MCF 10A (cell line): ENCODE measurements around the gene AHNAK. TPM values are rescaled to one million over a fixed set of nuclear protein-coding genes. Genes with fewer than 3 reads are reported as not detected.

Experiments
- BruUV-seq: library from RNA; stranded (reverse); fragments of 400-500 nt; replicated peaks from 2 replicates; lab custom pipeline; 2021; lab: Mats Ljungman, UMichigan
- CTCF ChIA-PET: fragments of 300-600 bp; sonication (Branson Sonifier 250); formaldehyde crosslinking; extraction: SDS; loops from one replicate; lab custom pipeline; 2021; ENCODE audit warnings: antibody characterized with exemption, inconsistent platforms; lab: Yijun Ruan, JAX
- POLR2A ChIA-PET: fragments of 300-600, 350-650 bp; sonication (Branson Sonifier 250); formaldehyde crosslinking; extraction: SDS; loops from one replicate; lab custom pipeline; 2020; ENCODE audit warnings: antibody characterized with exemption, inconsistent platforms; lab: Yijun Ruan, JAX
- DNase-seq: peaks from one replicate; pipeline ENCODE4 v3.0.0-alpha.2; 2018; ENCODE audit not compliant: unreplicated experiment
- H3K27ac Mint-ChIP-seq: one replicate; pipeline ENCODE4 v1.8.0; 2022; ENCODE audit warnings: mild to moderate bottlenecking, low read depth, mixed read lengths; ENCODE audit not compliant: unreplicated experiment
- H3K27me3 Mint-ChIP-seq: one replicate; pipeline ENCODE4 v1.8.0; 2022; ENCODE audit warnings: mixed read lengths; ENCODE audit not compliant: insufficient read depth, unreplicated experiment
- H3K36me3 Mint-ChIP-seq: one replicate; pipeline ENCODE4 v1.8.0; 2022; ENCODE audit warnings: mild to moderate bottlenecking, moderate library complexity, mixed read lengths; ENCODE audit not compliant: insufficient read depth, unreplicated experiment
- H3K4me1 Mint-ChIP-seq: one replicate; pipeline ENCODE4 v1.8.0; 2022; ENCODE audit warnings: mixed read lengths; ENCODE audit not compliant: insufficient read depth, unreplicated experiment
- H3K4me3 Mint-ChIP-seq: one replicate; pipeline ENCODE4 v1.8.0; 2022; ENCODE audit warnings: mild to moderate bottlenecking, moderate library complexity, mixed read lengths; ENCODE audit not compliant: unreplicated experiment
- H3K9me3 Mint-ChIP-seq: one replicate; pipeline ENCODE4 v1.8.0; 2022; ENCODE audit warnings: mixed read lengths; ENCODE audit not compliant: unreplicated experiment
- intact Hi-C: fragments of 100-400 bp; cut with micrococcal nuclease; formaldehyde crosslinking; loops from 2 replicates; pipeline ENCODE4 v1.14.1; 2022
- total RNA-seq: library from RNA; stranded (reverse); gene quantifications from 2 replicates; pipeline ENCODE4 v1.2.3, GENCODE V29; 2022
- TF ChIP-seq, protein P1 (sequence below): fragments of 200-600 bp; IDR thresholded peaks from one replicate; pipeline ENCODE4 v1.8.0; 2022; ENCODE audit warnings: antibody characterized with exemption, mild to moderate bottlenecking; ENCODE audit not compliant: unreplicated experiment

The AHNAK gene
- total RNA-seq, 1 experiment from 2014 or later, result 429 TPM

DNA sequence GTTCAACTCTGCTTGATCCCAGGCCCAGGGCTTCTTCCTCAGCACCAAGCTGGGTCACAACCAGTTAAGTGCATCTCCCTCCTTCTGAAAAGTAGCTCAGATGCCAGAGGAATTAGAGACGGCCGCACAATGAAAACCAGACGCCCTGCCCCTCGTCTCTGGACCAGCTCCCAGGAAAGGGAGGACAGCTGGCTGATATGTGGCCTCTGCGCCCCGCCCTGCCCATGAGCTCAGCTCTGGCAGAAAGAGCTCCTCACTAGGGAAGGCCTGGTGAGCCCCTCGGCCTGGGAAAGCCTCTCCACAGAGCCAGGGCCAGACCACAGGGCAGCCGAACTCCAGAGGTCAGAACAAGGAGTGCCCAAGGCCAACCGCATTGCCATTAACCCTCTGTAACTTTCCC, 145.8 kb downstream of the AHNAK start:
- intact Hi-C loops, result no loop called here
- CTCF ChIA-PET, result interaction anchor here (0.6 to 2.8 kb wide), 6 partner anchors 8 to 233 kb away, joined by 3 to 12 read pairs (median 4); no protein-coding TSS in a partner anchor
- Mint-ChIP-seq H3K4me3 (no peak overlapping the region), H3K4me1 (no peaks in the 10 kb centered on the region), H3K27ac (no peak overlapping the region), H3K27me3 (no peaks in the 10 kb centered on the region), H3K36me3 (no peaks in the 10 kb centered on the region), H3K9me3 (no peaks in the 10 kb centered on the region)
- POLR2A ChIA-PET, result interaction anchor here (0.6 to 1.9 kb wide), 3 partner anchors 11 to 830 kb away, joined by 3 to 6 read pairs (median 6); no protein-coding TSS in a partner anchor
- TF ChIP-seq, protein P1, sequence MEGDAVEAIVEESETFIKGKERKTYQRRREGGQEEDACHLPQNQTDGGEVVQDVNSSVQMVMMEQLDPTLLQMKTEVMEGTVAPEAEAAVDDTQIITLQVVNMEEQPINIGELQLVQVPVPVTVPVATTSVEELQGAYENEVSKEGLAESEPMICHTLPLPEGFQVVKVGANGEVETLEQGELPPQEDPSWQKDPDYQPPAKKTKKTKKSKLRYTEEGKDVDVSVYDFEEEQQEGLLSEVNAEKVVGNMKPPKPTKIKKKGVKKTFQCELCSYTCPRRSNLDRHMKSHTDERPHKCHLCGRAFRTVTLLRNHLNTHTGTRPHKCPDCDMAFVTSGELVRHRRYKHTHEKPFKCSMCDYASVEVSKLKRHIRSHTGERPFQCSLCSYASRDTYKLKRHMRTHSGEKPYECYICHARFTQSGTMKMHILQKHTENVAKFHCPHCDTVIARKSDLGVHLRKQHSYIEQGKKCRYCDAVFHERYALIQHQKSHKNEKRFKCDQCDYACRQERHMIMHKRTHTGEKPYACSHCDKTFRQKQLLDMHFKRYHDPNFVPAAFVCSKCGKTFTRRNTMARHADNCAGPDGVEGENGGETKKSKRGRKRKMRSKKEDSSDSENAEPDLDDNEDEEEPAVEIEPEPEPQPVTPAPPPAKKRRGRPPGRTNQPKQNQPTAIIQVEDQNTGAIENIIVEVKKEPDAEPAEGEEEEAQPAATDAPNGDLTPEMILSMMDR, result no peak
- DNase-seq, result no peak
- no TSS peak for BruUV-seq

DNA sequence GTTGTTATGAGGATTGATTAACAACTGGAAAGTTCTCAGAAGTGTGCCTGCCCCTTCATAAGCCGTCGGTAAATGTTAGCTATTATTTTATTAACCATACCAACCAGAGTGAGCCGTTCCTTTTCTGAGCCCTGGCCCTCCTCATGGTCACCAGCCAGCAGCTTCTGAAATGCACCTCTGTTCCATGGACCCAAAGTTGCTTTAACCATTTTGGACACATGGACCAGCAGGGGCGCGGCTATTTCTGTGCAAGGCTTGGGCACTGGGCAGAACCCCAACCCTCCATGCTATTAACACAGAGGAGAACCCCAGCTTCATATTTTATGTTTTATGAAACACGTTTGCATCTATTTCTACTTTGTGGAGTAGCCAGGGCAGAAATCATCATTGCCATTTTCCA, 146.3 kb downstream of the AHNAK start:
- intact Hi-C loops, result no loop called here
- H3K4me1 Mint-ChIP-seq, result peaks cover 2% of the 10 kb centered on the region
- no peak overlapping the region for H3K4me3 Mint-ChIP-seq
- no TSS peak for BruUV-seq
- POLR2A ChIA-PET, result interaction anchor here (0.6 to 1.9 kb wide), 3 partner anchors 11 to 831 kb away, joined by 3 to 6 read pairs (median 6); no protein-coding TSS in a partner anchor
- DNase-seq, result no peak
- TF ChIP-seq, protein P1, result no peak
- no peaks in the 10 kb centered on the region for H3K9me3 Mint-ChIP-seq
- CTCF ChIA-PET, result interaction anchor here (0.6 to 2.8 kb wide), 8 partner anchors 8 to 234 kb away, joined by 3 to 12 read pairs (median 4); no protein-coding TSS in a partner anchor
- no peaks in the 10 kb centered on the region for H3K36me3 Mint-ChIP-seq
- no peaks in the 10 kb centered on the region for H3K27me3 Mint-ChIP-seq
- no peak overlapping the region for H3K27ac Mint-ChIP-seq

DNA sequence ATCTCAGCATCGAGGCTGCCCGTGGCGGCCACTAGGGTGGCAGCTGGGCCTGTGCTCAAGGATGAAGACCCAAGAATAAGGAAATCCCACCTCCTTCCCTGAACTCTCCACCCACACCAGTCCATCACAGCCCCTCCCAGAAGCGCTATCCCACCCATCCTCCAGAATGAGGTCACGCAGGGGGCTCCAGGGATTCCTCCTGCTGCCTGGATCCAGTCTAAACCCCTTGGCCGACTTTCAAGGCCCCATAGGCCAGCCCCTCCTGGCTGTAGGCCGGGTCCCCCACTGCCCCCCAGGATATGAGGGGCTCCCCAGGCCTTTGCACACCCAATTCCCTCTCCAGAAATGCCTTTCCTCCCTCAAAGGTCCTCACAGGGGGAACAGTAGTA, 146.7 kb downstream of the AHNAK start:
- H3K9me3 Mint-ChIP-seq, result no peaks in the 10 kb centered on the region
- no peak for DNase-seq
- H3K27ac Mint-ChIP-seq, result no peak overlapping the region
- intact Hi-C loops, result no loop called here
- peaks cover 3% of the 10 kb centered on the region for H3K36me3 Mint-ChIP-seq
- no peaks in the 10 kb centered on the region for H3K27me3 Mint-ChIP-seq
- POLR2A ChIA-PET, result interaction anchor here (0.7 to 1.9 kb wide), 3 partner anchors 12 to 161 kb away, joined by 3 to 6 read pairs (median 6); no protein-coding TSS in a partner anchor
- peaks cover 4% of the 10 kb centered on the region for H3K4me1 Mint-ChIP-seq
- CTCF ChIA-PET, result interaction anchor here (0.6 to 2.8 kb wide), 6 partner anchors 16 to 167 kb away, joined by 3 to 12 read pairs (median 4); no protein-coding TSS in a partner anchor
- TF ChIP-seq, protein P1, result no peak
- no TSS peak for BruUV-seq
- H3K4me3 Mint-ChIP-seq, result no peak overlapping the region

DNA sequence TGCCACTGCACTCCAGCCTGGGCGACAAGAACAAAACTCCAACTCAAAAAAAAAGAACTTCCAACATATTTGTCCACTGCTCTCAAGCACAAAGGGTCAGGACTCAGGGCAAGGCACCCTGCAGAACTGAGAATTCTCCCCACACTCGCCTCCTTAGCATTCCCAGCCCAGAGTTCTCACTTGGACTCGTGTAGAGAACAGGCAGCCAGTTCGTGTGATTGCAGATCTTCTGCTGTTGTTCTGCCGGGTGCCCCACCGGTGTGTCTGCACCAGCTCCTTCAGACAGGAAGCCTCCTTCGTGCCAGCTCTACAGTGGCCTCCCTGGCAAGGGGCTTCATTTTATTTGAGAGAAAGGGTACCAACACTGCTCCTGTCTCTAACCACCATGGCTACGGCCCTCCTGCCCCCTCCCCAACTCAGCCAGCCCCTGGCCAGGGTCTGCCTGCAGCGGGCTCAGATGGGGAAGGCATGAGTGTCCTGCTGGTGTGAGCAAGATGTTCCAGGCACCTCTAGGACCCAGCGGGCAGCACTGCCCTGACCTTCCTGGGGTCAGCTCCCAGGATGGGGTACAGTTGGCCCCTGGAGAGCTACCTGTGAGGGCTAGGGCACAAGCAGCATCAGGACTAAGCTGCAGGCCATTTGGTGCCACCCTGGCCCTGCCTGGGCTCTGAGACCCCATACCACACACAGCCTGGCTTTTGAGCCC, 147.3 kb downstream of the AHNAK start:
- no peak for DNase-seq
- intact Hi-C loops, result no loop called here
- POLR2A ChIA-PET, result interaction anchor here (0.7 kb wide), 1 partner anchor 160 kb away, joined by 3 read pairs; no protein-coding TSS in a partner anchor
- CTCF ChIA-PET, result interaction anchor here (0.7 to 2.8 kb wide), 3 partner anchors 18 to 143 kb away, joined by 3 to 12 read pairs (median 4); no protein-coding TSS in a partner anchor
- Mint-ChIP-seq H3K36me3 (peaks cover 5% of the 10 kb centered on the region), H3K4me1 (peaks cover 4% of the 10 kb centered on the region), H3K9me3 (no peaks in the 10 kb centered on the region), H3K27me3 (no peaks in the 10 kb centered on the region), H3K27ac (no peak overlapping the region), H3K4me3 (no peak overlapping the region)
- BruUV-seq, result no TSS peak
- TF ChIP-seq, protein P1, result no peak
